SW480 (cell line): ENCODE measurements around the gene GATA5.
A peak's percentile ranks its signal among the peaks of the same experiment; 100 is the strongest.

Experiments
- DNase-seq: peaks from one replicate; pipeline ENCODE4 v3.0.0-alpha.2; 2016; ENCODE audit warnings: low spot score

Gene GATA5

DNA sequence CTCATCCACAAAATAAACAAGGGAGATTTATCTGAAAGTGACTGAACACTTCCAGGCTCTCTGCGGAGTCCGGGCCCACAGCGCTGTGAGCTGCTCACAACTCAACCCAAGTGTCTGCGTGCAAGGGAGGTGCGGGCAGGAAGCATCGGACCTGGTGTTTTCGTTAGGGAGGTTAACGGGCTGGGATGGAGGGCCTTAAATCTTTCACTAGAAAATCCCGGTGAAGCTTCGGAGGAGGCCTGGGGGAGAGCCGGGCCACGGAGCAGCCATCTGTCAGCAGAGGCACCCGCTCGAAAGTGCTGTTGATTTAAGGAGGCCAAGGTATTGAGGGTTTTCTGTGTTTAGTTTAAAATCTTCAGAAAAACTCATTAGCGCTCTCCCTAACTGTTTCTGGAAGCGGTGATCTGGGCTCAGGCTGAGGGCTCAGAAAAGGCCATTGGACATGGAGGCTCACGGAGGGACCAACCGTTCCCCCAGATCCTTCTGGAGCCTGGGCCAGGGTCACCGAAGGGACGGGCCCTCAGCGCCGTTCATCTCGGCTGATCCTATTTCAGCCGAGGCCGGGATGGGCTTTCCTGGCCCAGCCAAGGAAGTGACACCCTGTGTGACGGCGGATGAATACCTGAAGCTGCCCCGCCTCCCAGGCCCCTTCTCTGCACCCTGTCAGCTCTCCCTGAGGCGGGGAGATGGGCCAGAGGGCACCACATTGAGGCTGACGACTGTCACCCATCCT lies 20.7 kb downstream of the GATA5 start:
- no peak for DNase-seq

DNA sequence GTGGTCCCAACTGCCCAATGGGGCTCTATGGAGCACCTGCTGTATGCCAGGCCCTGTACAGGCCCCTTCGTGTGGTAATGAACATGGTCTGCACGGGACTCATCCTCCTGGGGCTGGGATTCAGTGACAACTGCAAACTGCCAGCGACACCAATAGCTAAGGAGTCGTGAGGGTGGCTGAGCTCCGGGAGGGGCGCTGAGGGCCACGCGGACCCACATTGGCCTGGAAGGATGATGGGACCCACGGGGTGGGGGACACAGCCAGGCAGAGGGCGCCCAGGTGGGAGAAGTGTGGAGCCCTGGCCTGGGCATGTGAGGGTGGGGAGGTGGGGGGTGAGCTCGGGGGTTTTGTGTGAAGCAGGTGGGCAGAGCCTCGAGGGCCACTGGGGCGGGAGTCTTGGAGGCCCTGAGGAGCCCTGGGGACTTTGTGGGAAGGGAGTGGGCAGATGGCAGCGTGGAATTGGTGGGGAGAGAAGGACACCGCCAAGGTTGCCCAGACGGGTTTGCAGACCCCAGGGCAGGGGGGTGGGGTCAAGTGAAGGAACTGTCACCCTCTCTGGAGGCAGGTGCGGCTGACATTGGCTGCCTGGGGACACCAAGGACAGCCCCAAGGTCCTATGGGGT lies 22.5 kb downstream of the GATA5 start:
- DNase-seq, result no peak

DNA sequence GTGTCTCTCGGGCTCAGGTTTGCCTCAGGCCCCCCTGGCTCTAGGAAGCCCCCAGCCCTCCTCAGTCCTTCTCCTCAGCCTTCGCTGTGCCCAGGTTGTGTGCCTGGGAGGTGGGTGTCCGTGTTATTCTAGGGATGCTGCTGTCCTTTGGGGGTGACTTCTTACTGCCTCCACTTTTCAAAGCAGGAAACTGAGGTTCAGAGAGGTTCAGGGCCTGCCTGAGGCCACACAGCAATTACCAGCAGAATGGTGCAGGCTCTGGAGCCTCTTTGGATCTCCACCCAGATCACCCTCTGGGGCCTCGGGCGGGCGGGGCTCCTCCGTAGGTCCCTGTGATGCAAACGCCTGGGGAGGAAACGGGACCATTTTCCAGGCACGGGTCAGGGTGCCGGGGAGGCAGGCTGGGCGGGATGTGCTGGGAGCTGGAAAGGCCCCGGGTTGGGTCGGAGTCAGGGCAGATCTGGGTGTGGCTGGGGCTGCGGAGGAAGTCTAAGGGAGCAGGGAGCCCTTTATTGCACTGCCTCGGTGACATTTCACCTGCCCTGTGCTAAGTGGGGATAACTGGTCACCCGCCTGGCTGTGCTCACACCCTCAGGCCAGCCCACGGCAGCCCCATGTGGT lies 23.2 kb downstream of the GATA5 start:
- DNase-seq, result peak; percentile 46

- DNase-seq, result no peak
Measured at GRCh38 chr20:62451970-62452369, 23.8 kb downstream of the GATA5 start.

GRCh38 chr20:62451156-62451767 lies 24.5 kb downstream of the GATA5 start:
- DNase-seq, result no peak

DNA sequence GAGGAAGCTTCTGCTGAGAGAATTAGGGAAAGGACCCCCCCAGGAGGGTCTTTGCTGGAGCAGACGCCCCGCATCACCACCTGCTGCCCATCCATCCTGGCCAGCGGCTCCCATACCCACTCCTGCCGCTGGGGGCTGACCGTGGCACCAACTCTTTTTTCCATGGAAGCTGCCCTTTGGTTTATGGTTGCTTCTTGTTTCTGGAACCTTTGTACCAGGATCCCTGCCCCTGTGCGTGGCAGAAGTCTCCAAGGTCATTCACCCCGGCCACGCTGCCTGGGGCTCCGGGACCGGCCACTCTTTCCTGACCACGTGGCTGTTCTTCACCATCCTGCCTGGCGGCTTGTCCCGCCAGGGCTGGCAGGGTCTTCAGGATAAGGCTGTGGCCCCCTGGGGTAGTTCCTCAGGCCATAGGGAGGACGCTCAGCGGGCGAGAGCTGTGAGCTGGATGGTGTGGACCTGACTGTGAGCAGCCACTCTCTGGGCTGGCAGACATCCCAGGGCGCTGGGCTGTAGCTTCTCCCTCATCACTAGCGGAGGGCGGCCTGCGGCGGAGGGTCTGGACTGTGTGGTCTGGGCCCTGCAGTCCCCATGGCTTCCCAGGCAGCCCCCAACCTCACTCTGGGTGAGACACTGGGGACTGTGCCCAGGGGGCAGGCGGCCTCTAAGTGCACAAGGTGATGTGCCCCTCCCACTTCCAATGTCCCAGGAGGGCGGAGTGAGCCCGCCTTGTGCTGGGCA lies 25.7 kb downstream of the GATA5 start:
- no peak for DNase-seq

DNA sequence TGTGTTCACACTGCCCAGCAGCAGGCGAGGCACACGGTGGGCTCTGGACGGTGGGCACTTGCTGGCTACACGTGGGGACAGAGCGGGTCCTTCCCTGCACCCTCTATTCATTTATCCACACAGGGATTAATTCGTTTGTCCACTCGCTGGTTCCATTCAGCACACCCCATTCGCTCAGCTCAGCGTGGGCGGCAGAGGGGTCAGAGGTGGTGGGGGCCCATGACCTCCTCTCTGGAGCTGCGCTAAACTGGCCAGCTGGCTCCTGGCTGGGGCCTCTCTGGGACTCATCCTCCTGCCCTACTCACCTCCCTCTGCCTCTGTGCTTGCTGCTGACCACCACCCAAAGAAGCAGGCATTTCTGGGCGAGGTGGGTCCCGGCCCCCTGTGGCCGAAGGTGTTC lies 27.0 kb downstream of the GATA5 start:
- no peak for DNase-seq

GRCh38 chr20:62448038-62448437 lies 27.8 kb downstream of the GATA5 start:
- DNase-seq, result no peak

DNA sequence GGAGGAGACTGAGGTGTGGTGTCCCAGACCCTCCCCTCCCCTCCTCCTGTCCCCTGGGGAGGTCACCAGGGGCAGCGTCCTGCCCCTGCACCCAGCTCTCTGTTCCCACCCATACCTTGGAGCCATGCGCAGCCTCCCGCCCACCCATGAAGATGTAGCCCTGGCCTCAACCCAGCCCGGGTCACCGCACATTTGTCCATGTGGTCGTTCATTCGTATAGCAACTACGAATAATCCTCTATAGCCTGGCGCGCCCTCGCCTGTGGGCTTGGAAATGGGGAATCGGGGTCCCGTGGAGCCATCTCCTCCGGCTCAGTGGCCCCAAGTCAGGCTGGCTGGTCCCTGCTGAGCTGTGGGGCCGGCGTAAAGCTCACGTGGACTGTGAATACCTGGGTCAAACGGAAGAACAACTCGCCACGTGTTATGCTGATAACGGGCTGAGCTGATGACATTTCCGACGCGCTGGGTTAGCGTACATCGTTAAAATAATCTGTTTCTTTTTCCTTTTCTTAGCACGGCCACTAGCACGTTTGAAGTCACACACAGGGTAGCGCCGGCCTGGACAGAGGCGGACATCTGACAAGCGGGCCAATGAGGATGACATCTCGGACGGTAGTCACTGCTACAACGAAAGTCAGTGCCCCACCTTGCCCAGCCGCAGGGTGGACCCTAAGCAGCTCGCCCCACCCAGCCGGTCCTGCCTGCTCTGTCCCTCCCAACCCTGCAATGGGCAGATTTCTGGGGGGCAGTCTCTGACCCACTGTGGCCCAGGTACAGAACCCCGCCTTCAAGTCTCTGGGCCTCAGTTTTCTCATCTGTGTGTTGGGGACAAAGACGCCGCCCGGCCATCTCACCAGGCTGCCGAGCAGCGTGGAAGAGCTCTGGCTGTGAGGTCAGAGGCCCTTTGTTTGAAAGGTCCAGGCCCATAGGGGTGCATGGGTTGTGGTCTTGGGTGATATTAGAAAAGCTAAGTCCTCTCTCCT lies 28.6 kb downstream of the GATA5 start:
- no peak for DNase-seq

GRCh38 chr20:62446481-62446880 lies 29.3 kb downstream of the GATA5 start:
- DNase-seq, result no peak

DNA sequence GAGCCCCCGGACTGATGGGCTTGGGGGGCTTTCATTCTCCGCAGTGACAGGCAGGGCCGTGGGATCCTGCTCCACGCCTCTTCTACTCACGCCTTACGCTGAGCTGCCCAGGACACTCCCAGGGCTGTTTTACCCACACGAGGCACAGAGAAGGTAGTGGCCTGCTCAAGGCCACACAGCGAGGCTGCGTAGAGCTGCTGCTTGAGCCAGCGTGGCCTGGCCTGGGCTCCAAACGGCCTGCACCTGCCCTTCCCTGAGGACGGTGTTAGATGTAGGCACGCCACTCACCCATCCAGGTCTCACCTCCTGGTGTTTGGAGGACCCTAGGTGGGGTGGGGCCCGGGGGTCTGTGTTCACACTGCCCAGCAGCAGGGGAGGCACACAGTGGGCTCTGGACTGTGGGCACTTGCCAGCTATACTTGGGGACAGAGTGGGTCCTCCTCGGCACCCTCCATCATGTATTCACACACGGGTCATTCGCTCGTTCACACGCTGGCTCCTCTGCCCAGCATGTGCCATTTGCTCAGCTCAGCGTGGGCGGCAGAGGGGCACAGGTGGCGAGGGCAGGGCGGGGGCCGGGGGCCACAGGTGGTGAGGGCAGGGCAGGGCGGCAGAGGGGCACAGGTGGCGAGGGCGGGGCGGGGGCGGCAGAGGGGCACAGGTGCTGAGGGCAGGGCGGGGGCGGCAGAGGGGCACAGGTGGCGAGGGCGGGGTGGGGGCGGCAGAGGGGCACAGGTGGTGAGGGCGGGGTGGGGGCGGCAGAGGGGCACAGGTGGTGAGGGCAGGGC lies 30.0 kb downstream of the GATA5 start:
- DNase-seq, result no peak

DNA sequence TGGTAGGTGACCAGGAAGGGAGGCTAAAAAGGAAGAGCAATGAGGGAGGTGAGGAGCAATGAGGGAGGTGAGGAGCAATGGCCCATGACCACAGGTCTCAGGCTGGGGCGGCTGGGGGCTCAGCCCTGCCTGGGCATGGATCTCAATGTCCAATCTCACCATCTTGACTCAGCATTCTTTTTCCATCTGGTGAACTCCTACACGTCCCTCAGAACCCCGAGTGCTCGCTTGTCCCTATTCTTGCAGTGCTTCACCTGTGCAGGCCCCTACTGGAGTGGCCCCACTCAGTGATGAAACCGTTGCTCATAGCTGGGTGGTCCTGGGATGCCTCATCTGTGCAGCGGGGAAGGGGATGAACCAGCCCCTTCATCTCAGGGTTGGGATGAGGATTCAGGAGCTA lies 31.5 kb downstream of the GATA5 start:
- DNase-seq, result no peak

GRCh38 chr20:62441987-62442539 lies 33.7 kb downstream of the GATA5 start:
- no peak for DNase-seq

DNA sequence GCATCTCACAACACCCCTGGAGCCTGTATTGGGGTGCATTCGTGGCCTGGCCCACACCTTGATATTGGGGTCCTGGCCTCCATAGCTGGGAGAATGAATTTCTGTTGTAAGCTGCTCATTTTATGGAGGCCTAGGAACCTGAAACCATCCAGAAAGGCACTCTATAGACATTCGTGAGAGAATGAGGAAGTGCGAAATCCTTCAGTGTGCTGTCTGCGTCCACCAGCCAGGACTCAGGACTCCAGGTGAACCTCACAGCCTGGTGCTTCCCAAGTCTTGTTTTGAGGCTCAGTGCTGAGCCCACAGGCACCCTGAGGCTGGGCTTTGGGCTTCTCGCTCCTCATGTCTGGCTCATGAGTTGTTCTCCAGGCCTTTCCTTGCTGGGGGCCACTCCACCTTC lies 36.6 kb downstream of the GATA5 start:
- no peak for DNase-seq

GRCh38 chr20:62437927-62438326 lies 37.9 kb downstream of the GATA5 start:
- DNase-seq, result no peak

DNA sequence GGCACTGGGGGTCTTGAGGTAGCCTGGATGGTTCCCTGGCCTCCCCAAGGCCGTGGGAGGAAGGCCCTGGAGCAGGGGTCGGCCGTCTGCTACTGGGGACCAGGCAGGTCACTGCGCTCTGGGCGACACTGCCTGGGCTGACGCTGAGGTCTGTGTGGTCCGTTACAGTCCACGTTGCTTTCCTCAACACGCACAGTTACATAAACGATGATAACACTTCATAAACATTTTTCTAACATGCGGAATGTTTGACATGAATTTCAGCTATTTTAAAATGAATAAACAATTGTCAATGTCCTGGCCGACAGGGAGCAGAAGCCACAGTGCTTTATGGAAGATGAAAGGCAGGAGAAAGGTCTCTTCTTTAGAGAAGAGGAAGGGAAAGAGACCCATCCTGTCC lies 38.3 kb downstream of the GATA5 start:
- DNase-seq, result no peak

DNA sequence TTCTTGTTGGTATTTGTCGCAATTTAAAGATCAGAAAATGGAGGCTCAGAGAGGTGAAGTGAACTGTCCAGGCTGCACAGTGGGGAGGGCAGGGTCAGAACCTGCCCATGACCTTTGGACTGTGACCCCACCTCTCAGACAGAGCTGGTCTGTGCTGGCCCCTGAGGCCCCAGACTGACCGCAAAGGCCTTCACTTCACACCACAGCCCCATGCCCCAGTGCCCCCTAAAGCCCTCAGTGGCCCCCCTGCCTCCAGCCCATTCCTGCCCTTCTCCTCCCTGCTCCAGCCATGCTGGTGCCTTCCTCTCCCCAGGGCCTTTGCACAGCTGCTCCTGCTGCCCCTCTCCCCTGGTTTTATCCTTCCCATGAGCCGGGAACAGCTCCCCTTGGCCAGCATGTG lies 39.1 kb downstream of the GATA5 start:
- no peak for DNase-seq

- no peak for DNase-seq
Measured at GRCh38 chr20:62433658-62434497, 41.9 kb downstream of the GATA5 start.

DNA sequence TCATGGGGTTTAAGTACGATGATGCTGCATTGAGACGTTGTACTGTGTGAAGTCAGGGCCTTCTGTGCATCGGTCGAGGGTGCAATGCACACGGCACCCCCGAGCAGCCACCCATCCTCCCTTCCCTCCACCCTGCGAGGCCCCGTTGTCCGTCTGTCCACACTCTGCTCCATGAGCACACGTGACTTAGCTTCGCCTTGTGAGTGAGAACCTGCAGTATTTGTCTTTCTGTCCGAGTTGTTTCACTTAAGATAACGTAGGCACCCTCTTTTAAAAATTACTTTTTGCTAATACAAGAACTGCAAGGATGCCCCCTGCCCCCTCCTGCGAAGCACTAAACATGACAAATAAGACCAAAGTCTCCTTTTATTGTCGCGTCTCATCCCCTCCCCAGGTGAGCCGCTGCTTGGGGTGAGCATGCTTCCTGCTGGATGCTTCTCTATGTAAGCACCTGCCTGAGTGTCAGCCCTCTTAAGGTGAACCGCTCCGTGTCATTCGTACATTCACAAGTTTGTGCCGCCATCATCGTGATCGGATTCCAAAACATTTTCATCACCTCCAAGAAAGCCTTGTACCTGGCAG lies 44.8 kb downstream of the GATA5 start:
- DNase-seq, result no peak
